Ascending aorta (tissue), 2 donors: Measurements from ENCODE around the gene CD209. TPM values are rescaled to one million over a fixed set of nuclear protein-coding genes. Genes with fewer than 3 reads are reported as not detected.

Experiments
- DNase-seq, 2 donors: peaks; one replicate each; pipeline ENCODE4 v3.0.0-alpha.2; 2019; ENCODE audit warnings: low spot score in 2 of 2
- H3K27ac ChIP-seq, 2 donors: fragments of 200-600 bp; sonication (generic); one replicate each; pipeline ENCODE4 v1.5.1; 2016 to 2017; ENCODE audit warnings: mild to moderate bottlenecking in 1 of 2
- H3K27me3 ChIP-seq: fragments of 200-600 bp; sonication (generic); one replicate; pipeline ENCODE4 v1.5.1; 2017
- H3K36me3 ChIP-seq, 2 donors: fragments of 200-600 bp; sonication (generic); one replicate each; pipeline ENCODE4 v1.5.1; 2016
- H3K4me1 ChIP-seq, 2 donors: fragments of 200-600 bp; sonication (generic); one replicate each; pipeline ENCODE4 v1.5.1; 2016 to 2017; ENCODE audit warnings: mild to moderate bottlenecking in 1 of 2
- H3K4me3 ChIP-seq, 2 donors: fragments of 200-600 bp; sonication (generic); one replicate each; pipeline ENCODE4 v1.5.1; 2016 to 2017; ENCODE audit warnings: mild to moderate bottlenecking in 1 of 2
- H3K9me3 ChIP-seq, 2 donors: fragments of 200-600 bp; sonication (generic); one replicate each; pipeline ENCODE4 v1.5.1; 2016
- intact Hi-C: fragments of 100-400 bp; cut with DNase I; formaldehyde crosslinking; loops from one replicate; pipeline ENCODE4 v1.15.1; 2023
- total RNA-seq: library from RNA; depleted of rRNA; stranded (reverse); fragments of >200 nt; gene quantifications from one replicate; pipeline ENCODE4 v1.1.0, GENCODE V29; 2016
- TF ChIP-seq, protein P1 (sequence below), 3 experiments: fragments of 200-600 bp in 2 of 3; fragments of 450-650 bp in 1 of 3; sonication (generic) in 2 of 3; IDR thresholded peaks; one replicate each; pipeline ENCODE4 v1.5.1; 2016 to 2019; ENCODE audit warnings: antibody characterized with exemption in 3 of 3, mild to moderate bottlenecking in 1 of 3, moderate library complexity in 1 of 3

The CD209 gene
- total RNA-seq, 1 donor from 2014 or later: 12.6 TPM

DNA sequence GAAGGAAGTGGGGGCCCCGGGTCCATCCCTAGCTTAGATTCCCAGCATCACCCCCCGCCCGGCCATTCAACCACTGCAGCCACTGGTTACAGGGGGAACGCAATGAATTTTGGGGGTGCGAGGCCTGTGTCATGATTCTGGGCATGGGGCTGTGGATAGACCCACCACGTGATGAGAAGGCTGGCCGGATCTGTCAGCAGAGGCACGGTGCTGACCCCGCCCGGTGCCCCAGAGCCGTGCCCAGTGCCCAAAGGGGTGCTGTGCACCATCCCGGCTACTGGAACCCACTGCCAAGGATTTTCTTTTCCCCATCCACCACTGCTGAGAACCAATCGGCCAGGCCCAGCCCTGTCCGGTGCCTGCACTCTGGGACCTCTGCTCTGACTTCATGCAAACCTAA is 43.1 kb upstream of the CD209 start:
- TF ChIP-seq, protein P1, sequence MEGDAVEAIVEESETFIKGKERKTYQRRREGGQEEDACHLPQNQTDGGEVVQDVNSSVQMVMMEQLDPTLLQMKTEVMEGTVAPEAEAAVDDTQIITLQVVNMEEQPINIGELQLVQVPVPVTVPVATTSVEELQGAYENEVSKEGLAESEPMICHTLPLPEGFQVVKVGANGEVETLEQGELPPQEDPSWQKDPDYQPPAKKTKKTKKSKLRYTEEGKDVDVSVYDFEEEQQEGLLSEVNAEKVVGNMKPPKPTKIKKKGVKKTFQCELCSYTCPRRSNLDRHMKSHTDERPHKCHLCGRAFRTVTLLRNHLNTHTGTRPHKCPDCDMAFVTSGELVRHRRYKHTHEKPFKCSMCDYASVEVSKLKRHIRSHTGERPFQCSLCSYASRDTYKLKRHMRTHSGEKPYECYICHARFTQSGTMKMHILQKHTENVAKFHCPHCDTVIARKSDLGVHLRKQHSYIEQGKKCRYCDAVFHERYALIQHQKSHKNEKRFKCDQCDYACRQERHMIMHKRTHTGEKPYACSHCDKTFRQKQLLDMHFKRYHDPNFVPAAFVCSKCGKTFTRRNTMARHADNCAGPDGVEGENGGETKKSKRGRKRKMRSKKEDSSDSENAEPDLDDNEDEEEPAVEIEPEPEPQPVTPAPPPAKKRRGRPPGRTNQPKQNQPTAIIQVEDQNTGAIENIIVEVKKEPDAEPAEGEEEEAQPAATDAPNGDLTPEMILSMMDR (IDR thresholded peaks at IDR 0.05): no peak
- H3K27ac ChIP-seq: no peak overlapping the region
- no peak for DNase-seq
- intact Hi-C loops: no loop called here
- no peaks in the 10 kb centered on the region for H3K36me3 ChIP-seq
- H3K9me3 ChIP-seq: no peaks in the 10 kb centered on the region
- peaks cover 10% of the 10 kb centered on the region for H3K27me3 ChIP-seq
- H3K4me1 ChIP-seq: no peaks in the 10 kb centered on the region
- H3K4me3 ChIP-seq: no peak overlapping the region

GRCh38 chr19:7789447-7789846 is 42.1 kb upstream of the CD209 start:
- no peak overlapping the region for H3K27ac ChIP-seq
- TF ChIP-seq, protein P1 (IDR thresholded peaks at IDR 0.05): no peak
- no peaks in the 10 kb centered on the region for H3K4me1 ChIP-seq
- H3K4me3 ChIP-seq: no peak overlapping the region
- intact Hi-C loops: no loop called here
- no peak for DNase-seq
- H3K9me3 ChIP-seq: no peaks in the 10 kb centered on the region
- H3K27me3 ChIP-seq: peaks cover 10% of the 10 kb centered on the region
- no peaks in the 10 kb centered on the region for H3K36me3 ChIP-seq

DNA sequence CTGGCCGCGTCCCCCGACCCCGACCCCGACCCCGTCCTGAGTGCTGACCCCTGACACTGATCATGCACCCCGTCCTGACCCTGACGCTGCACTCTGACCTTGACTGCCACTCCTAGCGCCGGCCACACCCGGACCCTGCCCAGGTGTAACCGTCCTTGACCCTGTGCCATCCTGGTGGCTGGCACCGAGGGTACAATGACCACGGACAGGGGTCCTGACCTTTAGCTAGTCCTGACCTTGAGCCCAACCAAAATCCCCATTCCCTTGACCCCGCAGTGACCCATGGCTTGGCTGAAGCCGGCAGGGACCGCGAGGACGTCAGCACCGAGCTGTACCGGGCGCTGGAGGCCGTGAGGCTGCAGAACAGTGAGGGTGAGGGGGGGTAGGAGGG is 41.6 kb upstream of the CD209 start:
- DNase-seq: no peak
- H3K27me3 ChIP-seq: peaks cover 10% of the 10 kb centered on the region
- no peak overlapping the region for H3K27ac ChIP-seq
- H3K36me3 ChIP-seq: no peaks in the 10 kb centered on the region
- intact Hi-C loops: no loop called here
- no peaks in the 10 kb centered on the region for H3K9me3 ChIP-seq
- H3K4me1 ChIP-seq: no peaks in the 10 kb centered on the region
- TF ChIP-seq, protein P1 (IDR thresholded peaks at IDR 0.05): no peak
- no peak overlapping the region for H3K4me3 ChIP-seq

DNA sequence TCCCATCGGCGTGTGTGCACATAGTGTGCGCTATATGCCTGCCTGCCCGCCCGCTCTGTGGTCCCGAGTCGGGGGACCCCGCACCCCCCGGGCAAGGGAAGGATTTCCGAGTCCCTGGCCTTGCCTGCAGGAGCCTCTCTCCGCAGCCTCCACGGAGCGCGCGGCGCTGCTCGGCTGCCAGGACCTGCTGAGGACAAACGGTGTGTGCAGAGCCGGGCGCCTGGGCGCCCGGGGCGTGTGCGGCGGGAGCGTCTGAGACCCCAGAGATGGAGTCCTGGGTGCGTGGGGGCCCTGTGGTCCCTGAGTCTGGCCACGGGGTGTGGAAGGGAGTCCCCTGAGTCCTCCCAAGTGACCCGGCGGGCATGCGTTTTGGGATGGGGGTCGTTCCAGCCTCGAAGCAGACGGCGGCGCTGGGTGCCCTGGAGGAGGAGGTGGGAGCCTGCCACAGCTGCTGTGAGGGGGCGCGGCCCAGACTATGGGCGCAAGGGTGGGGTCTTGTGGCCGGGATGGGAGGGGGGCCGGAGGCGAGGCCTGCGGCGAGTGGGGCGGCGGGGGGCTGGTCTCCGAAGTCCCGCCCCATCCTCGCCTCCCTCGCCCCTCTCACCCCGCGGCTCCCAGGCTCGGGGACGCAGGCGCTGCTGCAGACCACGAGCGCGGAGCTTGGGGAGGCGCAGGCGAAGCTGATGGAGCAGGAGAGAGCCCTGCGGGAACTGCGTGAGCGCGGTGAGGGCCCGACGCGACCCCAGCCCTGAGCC is 41.0 kb upstream of the CD209 start:
- no peaks in the 10 kb centered on the region for H3K4me1 ChIP-seq
- H3K27me3 ChIP-seq: peaks cover 10% of the 10 kb centered on the region
- no peaks in the 10 kb centered on the region for H3K9me3 ChIP-seq
- H3K4me3 ChIP-seq: peak overlapping the region; percentile 20 to 26
- intact Hi-C loops: no loop called here
- no peak for DNase-seq
- no peak overlapping the region for H3K27ac ChIP-seq
- TF ChIP-seq, protein P1 (IDR thresholded peaks at IDR 0.05): no peak
- no peaks in the 10 kb centered on the region for H3K36me3 ChIP-seq

GRCh38 chr19:7787602-7788177 is 40.4 kb upstream of the CD209 start:
- Histone ChIP-seq H3K4me1 (no peaks in the 10 kb centered on the region), H3K9me3 (no peaks in the 10 kb centered on the region), H3K27ac (no peak overlapping the region), H3K27me3 (peaks cover 10% of the 10 kb centered on the region), H3K4me3 (peak overlapping the region in 1 of 2 donors; percentile 26), H3K36me3 (no peaks in the 10 kb centered on the region)
- no peak for DNase-seq
- TF ChIP-seq, protein P1 (IDR thresholded peaks at IDR 0.05): no peak
- intact Hi-C loops: no loop called here
